Measurements from ENCODE around the gene FBXO7.

FBXO7 gene

DNA sequence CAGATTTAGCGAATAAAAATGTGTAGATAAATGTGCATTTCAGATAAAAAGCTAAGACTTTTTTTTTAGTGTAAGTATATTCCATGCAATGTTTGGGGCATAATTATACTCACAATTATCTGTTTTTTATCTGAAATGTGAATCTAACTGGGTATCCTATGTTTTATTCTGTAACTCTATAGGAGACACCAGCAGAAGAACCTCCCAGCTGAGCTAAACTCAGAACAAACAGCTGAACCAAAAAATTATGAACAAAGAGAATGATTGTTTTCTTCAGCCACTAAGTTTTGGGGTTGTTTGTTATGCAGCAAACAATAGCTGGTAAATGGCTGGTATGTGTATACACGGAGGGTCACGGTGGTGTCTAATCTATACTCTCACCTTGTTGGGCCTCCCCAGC lies 42.9 kb downstream of the FBXO7 start:
- no peaks in the 10 kb centered on the region for H3K27me3 ChIP-seq (replicated peaks; ENCODE audit: control insufficient read depth, insufficient read depth, low read length)
- peaks cover 3% of the 10 kb centered on the region for H3K9me3 ChIP-seq (ENCODE audit: control insufficient read depth, low read length)
- H3K4me3 ChIP-seq (ENCODE audit: low read length) = no peak overlapping the region
- H3K36me3 ChIP-seq (ENCODE audit: control insufficient read depth, insufficient read depth, low read length, severe bottlenecking) = no peaks in the 10 kb centered on the region
- H3K4me1 ChIP-seq (ENCODE audit: control insufficient read depth, insufficient read depth, low read length) = no peaks in the 10 kb centered on the region
- H3K9ac ChIP-seq (ENCODE audit: low read length) = no peak overlapping the region
- DNase-seq (ENCODE audit: low read depth) = no peak

DNA sequence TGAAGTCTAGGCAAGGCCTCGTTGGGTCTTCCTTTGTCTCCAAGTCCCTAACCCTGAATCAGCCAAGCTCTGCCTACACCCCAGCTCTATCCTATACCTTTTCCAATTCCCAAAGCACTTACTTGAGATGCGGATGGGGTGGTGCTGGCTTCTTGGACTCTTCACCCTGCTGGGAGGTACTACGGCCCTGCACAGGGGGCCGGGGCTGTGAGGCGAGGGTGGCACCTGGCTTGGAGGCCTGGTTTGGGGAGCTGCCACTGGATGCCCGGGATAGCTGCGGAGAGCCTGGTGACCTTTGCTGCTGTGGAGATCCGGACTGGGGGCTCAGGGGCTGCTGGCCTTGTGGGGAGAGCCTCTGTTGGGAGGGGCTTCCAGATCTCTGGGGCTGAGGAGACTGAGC lies 43.3 kb downstream of the FBXO7 start:
- no peak for DNase-seq (ENCODE audit: low read depth)
- Histone ChIP-seq H3K4me3 (ENCODE audit: low read length) (no peak overlapping the region), H3K27me3 (replicated peaks; ENCODE audit: control insufficient read depth, insufficient read depth, low read length) (no peaks in the 10 kb centered on the region), H3K9ac (ENCODE audit: low read length) (no peak overlapping the region), H3K9me3 (ENCODE audit: control insufficient read depth, low read length) (peaks cover 3% of the 10 kb centered on the region), H3K4me1 (ENCODE audit: control insufficient read depth, insufficient read depth, low read length) (no peaks in the 10 kb centered on the region), H3K36me3 (ENCODE audit: control insufficient read depth, insufficient read depth, low read length, severe bottlenecking) (no peaks in the 10 kb centered on the region)

DNA sequence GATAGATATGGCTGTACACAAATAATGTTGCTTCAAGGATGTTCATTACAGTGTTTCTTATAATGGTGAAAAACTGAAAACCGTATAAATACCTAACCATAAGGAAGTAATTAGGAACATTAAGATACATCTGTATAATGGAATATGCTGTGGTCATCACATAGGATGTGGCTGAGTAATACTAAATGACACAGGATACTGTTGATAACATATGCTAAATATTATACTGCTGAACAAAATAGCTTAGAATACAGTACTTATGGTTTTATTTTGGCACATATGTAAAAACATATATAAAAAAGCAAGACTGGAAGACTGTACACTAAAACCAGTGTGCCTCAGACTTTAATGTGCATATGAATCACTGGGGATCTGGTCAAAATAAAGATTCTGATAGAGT lies 43.8 kb downstream of the FBXO7 start:
- Histone ChIP-seq H3K36me3 (ENCODE audit: control insufficient read depth, insufficient read depth, low read length, severe bottlenecking) (no peaks in the 10 kb centered on the region), H3K4me3 (ENCODE audit: low read length) (no peak overlapping the region), H3K9me3 (ENCODE audit: control insufficient read depth, low read length) (peaks cover 3% of the 10 kb centered on the region), H3K4me1 (ENCODE audit: control insufficient read depth, insufficient read depth, low read length) (no peaks in the 10 kb centered on the region), H3K27me3 (replicated peaks; ENCODE audit: control insufficient read depth, insufficient read depth, low read length) (no peaks in the 10 kb centered on the region), H3K9ac (ENCODE audit: low read length) (no peak overlapping the region)
- DNase-seq (ENCODE audit: low read depth) = no peak

DNA sequence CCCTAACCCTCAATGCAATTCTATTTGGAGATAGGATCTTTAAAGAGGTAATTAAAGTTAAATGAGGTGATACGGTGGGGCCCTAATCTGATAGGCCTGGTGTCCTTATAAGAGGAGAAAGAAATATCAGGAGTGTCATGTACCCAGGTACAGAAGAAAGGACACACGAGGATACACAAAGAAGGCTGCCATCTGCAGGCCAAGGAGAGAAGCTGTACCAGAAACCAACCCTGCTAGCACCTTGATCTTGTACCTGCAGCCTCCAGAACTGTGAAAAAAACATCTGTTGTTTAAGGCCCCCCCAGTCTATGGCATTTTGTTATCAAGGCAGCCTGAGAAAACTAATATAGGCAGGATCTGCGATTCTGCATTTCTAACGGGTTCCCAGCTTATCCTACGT lies 44.2 kb downstream of the FBXO7 start:
- Histone ChIP-seq H3K27me3 (replicated peaks; ENCODE audit: control insufficient read depth, insufficient read depth, low read length) (no peaks in the 10 kb centered on the region), H3K36me3 (ENCODE audit: control insufficient read depth, insufficient read depth, low read length, severe bottlenecking) (no peaks in the 10 kb centered on the region)
- no peak for DNase-seq (ENCODE audit: low read depth)

DNA sequence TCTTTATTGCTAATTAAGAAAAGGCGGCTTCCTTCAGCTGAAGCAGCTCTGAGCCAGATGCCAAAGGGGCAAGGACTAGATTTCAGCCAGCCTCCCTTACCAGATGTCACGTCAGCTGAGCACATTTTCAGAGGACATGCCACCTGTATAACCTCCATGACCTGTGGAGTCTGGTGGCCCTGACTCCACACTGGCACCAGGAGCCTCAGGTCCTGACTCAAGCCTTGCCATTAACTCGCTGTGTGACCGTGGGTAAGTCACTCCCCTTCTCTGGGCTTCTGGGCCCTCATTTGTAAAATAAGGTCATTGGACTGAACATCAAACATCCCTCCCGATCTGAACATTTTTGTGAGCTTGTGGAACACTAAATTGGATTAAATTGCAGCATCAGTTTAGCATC lies 46.0 kb downstream of the FBXO7 start:
- H3K4me1 ChIP-seq (ENCODE audit: control insufficient read depth, insufficient read depth, low read length) = no peaks in the 10 kb centered on the region
- no peak for DNase-seq (ENCODE audit: low read depth)
- no peak overlapping the region for H3K9ac ChIP-seq (ENCODE audit: low read length)
- H3K9me3 ChIP-seq (ENCODE audit: control insufficient read depth, low read length) = peaks cover 3% of the 10 kb centered on the region
- no peaks in the 10 kb centered on the region for H3K27me3 ChIP-seq (replicated peaks; ENCODE audit: control insufficient read depth, insufficient read depth, low read length)
- H3K4me3 ChIP-seq (ENCODE audit: low read length) = no peak overlapping the region
- no peaks in the 10 kb centered on the region for H3K36me3 ChIP-seq (ENCODE audit: control insufficient read depth, insufficient read depth, low read length, severe bottlenecking)

More for the DNA sequence above, 44.2 kb downstream of the FBXO7 start:
- H3K9ac ChIP-seq (ENCODE audit: low read length) = no peak overlapping the region
- H3K9me3 ChIP-seq (ENCODE audit: control insufficient read depth, low read length) = peaks cover 3% of the 10 kb centered on the region
- H3K4me1 ChIP-seq (ENCODE audit: control insufficient read depth, insufficient read depth, low read length) = no peaks in the 10 kb centered on the region
- H3K4me3 ChIP-seq (ENCODE audit: low read length) = no peak overlapping the region

DNA sequence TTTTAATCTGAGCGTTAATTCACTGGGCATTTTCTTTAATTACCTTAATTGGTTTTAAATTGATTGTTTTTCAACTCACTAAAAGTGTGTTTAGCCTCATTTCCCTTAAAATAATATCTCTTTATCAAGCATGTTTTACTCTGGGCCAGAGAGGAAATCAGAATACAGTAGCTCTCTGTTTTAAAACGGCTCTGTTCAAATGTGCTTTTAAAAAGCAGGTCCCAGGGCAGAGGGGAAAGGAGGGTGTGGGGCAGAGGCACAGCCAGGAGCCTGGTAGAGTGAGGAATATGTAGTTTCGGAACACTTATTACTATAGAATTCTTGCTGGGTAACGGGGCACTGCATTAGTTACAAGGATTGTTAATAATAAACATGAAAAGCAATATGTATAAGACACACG lies 47.6 kb downstream of the FBXO7 start:
- Histone ChIP-seq H3K36me3 (ENCODE audit: control insufficient read depth, insufficient read depth, low read length, severe bottlenecking) (no peaks in the 10 kb centered on the region), H3K4me1 (ENCODE audit: control insufficient read depth, insufficient read depth, low read length) (no peaks in the 10 kb centered on the region), H3K27me3 (replicated peaks; ENCODE audit: control insufficient read depth, insufficient read depth, low read length) (no peaks in the 10 kb centered on the region), H3K9me3 (ENCODE audit: control insufficient read depth, low read length) (peaks cover 3% of the 10 kb centered on the region), H3K4me3 (ENCODE audit: low read length) (no peak overlapping the region), H3K9ac (ENCODE audit: low read length) (no peak overlapping the region)
- no peak for DNase-seq (ENCODE audit: low read depth)

DNA sequence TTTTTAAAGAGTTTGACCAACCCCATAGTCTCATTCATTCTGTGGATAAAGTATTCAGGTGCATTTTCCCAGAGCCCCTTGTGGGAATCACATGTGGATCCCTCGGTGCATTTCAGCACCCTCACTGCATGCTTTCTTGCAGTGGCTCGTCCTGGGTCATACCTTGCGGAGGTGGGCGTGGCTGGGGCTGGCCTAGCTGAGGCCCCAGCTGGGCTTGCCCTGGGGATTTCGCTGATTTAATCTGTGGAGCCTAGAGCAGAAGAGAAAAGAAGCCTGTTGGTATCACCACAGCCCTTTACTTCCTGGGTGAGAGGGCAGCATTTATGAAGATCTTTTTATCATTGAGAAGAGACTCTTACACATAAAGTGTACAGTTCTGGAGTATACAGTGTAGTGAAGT lies 53.1 kb downstream of the FBXO7 start:
- H3K27me3 ChIP-seq (replicated peaks; ENCODE audit: control insufficient read depth, insufficient read depth, low read length) = no peaks in the 10 kb centered on the region

DNA sequence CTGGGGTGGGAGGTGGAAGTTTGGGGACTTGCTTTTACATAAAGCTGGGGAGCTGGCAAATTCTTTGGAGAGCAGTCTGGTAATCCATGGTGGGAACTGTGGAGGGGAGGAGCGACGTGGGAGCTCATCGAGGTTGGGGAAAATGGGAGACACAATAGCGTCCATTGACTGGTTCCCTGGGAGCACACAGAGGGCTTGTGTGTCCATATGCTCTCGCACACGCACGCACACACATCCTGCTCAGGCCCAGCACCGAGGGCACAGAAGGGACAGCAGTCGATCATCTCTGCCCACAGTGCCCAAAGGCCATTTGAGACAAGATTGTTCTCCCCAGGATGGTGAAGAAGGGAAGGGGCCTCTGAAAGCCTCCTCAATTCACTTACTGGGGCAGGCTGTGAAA lies 53.7 kb downstream of the FBXO7 start:
- Histone ChIP-seq H3K4me3 (ENCODE audit: low read length) (no peak overlapping the region), H3K4me1 (ENCODE audit: control insufficient read depth, insufficient read depth, low read length) (peaks cover 27% of the 10 kb centered on the region), H3K27me3 (replicated peaks; ENCODE audit: control insufficient read depth, insufficient read depth, low read length) (no peaks in the 10 kb centered on the region), H3K9me3 (ENCODE audit: control insufficient read depth, low read length) (no peaks in the 10 kb centered on the region), H3K9ac (ENCODE audit: low read length) (peak overlapping the region; percentile 39), H3K36me3 (ENCODE audit: control insufficient read depth, insufficient read depth, low read length, severe bottlenecking) (no peaks in the 10 kb centered on the region)
- no peak for DNase-seq (ENCODE audit: low read depth)

More for the DNA sequence above, 53.1 kb downstream of the FBXO7 start:
- H3K4me1 ChIP-seq (ENCODE audit: control insufficient read depth, insufficient read depth, low read length) = peaks cover 22% of the 10 kb centered on the region
- H3K9ac ChIP-seq (ENCODE audit: low read length) = no peak overlapping the region
- no peaks in the 10 kb centered on the region for H3K36me3 ChIP-seq (ENCODE audit: control insufficient read depth, insufficient read depth, low read length, severe bottlenecking)
- H3K9me3 ChIP-seq (ENCODE audit: control insufficient read depth, low read length) = no peaks in the 10 kb centered on the region
- no peak for DNase-seq (ENCODE audit: low read depth)
- no peak overlapping the region for H3K4me3 ChIP-seq (ENCODE audit: low read length)

DNA sequence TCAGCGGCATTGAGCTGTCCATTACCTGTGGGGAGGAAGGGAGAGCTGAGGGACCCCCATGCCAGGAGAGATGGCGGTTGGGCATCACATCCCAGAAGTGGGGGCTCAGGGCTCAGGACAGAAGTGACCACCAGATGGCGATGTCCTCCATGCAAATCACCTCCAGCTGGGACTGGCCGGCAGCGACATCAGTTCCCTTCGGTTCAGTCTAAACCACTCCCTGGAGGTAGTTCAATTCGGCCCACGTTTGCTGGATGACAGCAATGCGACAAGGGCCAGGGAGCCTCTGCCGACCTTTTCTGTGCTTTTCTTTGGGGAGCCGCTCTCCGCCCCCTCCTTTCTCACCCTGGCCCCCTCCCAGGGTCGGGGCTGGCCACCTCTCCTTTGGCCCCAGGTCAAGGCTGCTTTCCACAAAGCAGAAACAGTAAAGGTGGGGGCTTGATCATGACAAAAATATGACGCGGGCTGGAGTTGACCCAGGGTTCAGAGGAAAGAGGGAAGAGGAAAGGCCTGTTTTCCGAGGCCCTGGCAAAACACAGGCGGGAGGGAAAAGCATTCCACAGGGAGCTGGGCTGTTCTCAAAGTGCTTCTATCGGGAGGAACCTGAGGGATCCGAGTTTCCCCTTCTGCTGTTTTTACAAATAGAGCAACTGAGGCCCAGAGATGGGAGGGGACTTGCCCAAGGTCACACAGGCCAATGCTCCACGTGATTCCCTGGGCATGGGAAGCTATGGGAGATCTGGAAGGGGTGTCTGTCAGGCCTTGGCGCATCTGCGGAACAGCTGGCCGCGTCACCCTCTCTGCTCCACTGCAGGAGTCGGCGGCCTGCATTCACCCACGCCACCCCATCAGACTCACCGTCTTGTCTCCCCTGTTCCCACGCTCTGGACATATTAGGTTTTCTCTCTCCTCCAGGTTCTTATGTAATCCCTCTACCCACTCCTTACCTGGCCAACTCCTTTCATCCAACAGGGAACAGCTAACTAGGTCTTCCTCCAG lies 54.7 kb downstream of the FBXO7 start:
- Histone ChIP-seq H3K36me3 (ENCODE audit: control insufficient read depth, insufficient read depth, low read length, severe bottlenecking) (no peaks in the 10 kb centered on the region), H3K4me1 (ENCODE audit: control insufficient read depth, insufficient read depth, low read length) (peaks cover 36% of the 10 kb centered on the region), H3K9ac (ENCODE audit: low read length) (peak overlapping the region; percentile 39), H3K9me3 (ENCODE audit: control insufficient read depth, low read length) (no peaks in the 10 kb centered on the region), H3K27me3 (replicated peaks; ENCODE audit: control insufficient read depth, insufficient read depth, low read length) (no peaks in the 10 kb centered on the region), H3K4me3 (ENCODE audit: low read length) (no peak overlapping the region)
- peak; percentile 94 for DNase-seq (ENCODE audit: low read depth)

DNA sequence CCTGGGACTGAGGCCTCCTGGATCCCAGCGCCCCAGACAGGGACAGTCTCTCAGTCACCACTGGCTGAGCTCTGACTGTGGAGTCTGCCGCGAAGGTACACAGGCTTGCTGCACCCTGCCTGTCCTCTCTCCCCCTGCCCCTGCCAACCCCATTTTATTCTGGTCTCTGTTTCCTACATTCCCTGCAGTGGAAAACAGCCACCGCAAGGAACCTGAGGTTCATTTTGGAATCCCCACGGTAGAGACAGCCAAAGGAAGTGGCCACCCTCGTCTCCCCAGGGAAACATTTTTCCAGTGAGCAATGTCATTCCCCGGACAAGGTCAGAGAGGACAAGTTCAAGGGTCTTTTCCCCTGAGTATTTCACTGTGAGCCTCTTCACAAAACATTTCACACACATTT lies 56.6 kb downstream of the FBXO7 start:
- Histone ChIP-seq H3K4me3 (ENCODE audit: low read length) (no peak overlapping the region), H3K36me3 (ENCODE audit: control insufficient read depth, insufficient read depth, low read length, severe bottlenecking) (no peaks in the 10 kb centered on the region), H3K27me3 (replicated peaks; ENCODE audit: control insufficient read depth, insufficient read depth, low read length) (no peaks in the 10 kb centered on the region), H3K9ac (ENCODE audit: low read length) (peak overlapping the region; percentile 70), H3K9me3 (ENCODE audit: control insufficient read depth, low read length) (no peaks in the 10 kb centered on the region), H3K4me1 (ENCODE audit: control insufficient read depth, insufficient read depth, low read length) (peaks cover 46% of the 10 kb centered on the region)
- no peak for DNase-seq (ENCODE audit: low read depth)

DNA sequence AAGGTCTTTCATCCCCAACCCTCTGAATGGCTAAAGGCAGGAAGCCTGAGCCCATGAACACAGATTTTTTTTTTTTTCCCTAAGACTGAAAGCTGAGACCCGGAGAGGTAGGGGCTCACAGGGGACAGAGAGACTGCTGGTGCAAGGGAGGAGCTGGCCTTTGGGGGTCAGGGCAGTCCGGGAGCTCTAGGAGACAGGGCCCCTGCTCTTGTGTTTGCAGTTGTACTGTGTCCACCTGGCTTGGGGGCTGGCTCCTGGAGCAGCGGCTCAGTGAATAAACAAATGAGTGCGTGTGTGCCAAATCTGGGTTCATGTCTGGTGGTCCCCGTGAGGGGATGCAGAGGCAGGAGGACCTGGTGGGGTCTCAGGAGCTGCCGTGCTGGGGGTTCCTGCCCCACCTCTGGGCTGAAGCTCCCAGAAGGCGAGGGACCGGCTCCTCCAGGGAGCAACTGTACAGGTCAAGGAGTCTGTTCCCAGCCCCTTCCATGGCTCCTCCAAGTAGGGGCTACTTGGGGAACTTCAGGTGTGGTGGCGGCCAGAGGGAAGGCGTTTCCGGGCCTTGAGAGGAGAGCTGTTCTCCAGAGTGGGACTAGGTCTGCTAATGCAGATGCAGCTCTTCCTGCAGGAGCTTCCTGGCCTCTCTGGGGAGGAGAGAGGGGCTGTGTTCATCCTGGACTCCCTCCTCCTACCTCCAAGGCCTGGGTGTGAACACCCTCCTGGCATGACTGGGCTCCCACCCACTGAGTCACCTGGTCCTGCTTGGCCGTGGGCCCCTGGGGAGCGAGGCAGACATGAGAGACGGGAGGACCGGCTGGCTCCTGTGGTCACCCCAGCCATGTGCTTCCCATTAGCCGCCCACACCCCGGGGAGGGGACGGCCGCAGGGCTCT lies 57.6 kb downstream of the FBXO7 start:
- Histone ChIP-seq H3K27me3 (replicated peaks; ENCODE audit: control insufficient read depth, insufficient read depth, low read length) (no peaks in the 10 kb centered on the region), H3K9me3 (ENCODE audit: control insufficient read depth, low read length) (no peaks in the 10 kb centered on the region), H3K36me3 (ENCODE audit: control insufficient read depth, insufficient read depth, low read length, severe bottlenecking) (no peaks in the 10 kb centered on the region), H3K4me1 (ENCODE audit: control insufficient read depth, insufficient read depth, low read length) (peaks cover 46% of the 10 kb centered on the region), H3K9ac (ENCODE audit: low read length) (peak overlapping the region; percentile 70), H3K4me3 (ENCODE audit: low read length) (peak overlapping the region; percentile 23)
- DNase-seq (ENCODE audit: low read depth) = peak; percentile 95

All from adipocyte (in vitro differentiated cells).